ENCODE results near the gene SLC39A8. TPM values are rescaled to one million over a fixed set of nuclear protein-coding genes. Genes with fewer than 3 reads are reported as not detected.

SLC39A8 gene
- total RNA-seq, 1 experiment from 2014 or later = 15.5 TPM

- Histone ChIP-seq H3K36me3 (ENCODE audit: control insufficient read depth, insufficient read depth, low read length) (no peaks in the 10 kb centered on the region), H3K4me1 (no peaks in the 10 kb centered on the region), H3K4me3 (ENCODE audit: low read depth, low read length) (no peak overlapping the region), H3K9me3 (no peaks in the 10 kb centered on the region), H3K27me3 (replicated peaks; ENCODE audit: control insufficient read depth, insufficient read depth, low read length) (no peaks in the 10 kb centered on the region)
- no TSS peak for BruUV-seq (replicated peaks)
- no peaks in the 10 kb centered on the region for H3K9me3 Mint-ChIP-seq (ENCODE audit: unreplicated experiment)
- no peak for DNase-seq
- no peaks in the 10 kb centered on the region for H3K36me3 Mint-ChIP-seq (ENCODE audit: insufficient read depth, unreplicated experiment)
- intact Hi-C loops (cut with micrococcal nuclease; ENCODE audit: unreplicated experiment) = no loop called here
- no peak overlapping the region for H3K27ac Mint-ChIP-seq (ENCODE audit: unreplicated experiment)
- CTCF ChIA-PET = no interaction called here
- POLR2A ChIA-PET = no interaction called here
- TF ChIP-seq CTCF (IDR thresholded peaks at IDR 0.05; ENCODE audit: insufficient read depth in 1 of 2, low read depth in 1 of 2, low read length in 1 of 2, severe bottlenecking in 1 of 2, unreplicated experiment in 1 of 2) = no peak
- H3K27me3 Mint-ChIP-seq (ENCODE audit: insufficient read depth, unreplicated experiment) = no peaks in the 10 kb centered on the region
- H3K4me1 Mint-ChIP-seq (ENCODE audit: low read depth, unreplicated experiment) = no peaks in the 10 kb centered on the region
- H3K4me3 Mint-ChIP-seq (ENCODE audit: unreplicated experiment) = no peak overlapping the region
Observed at GRCh38 chr4:102324730-102325129, 20.6 kb downstream of the SLC39A8 start.

- no peaks in the 10 kb centered on the region for H3K4me1 Mint-ChIP-seq (ENCODE audit: low read depth, unreplicated experiment)
Observed at GRCh38 chr4:102322736-102323135, 22.5 kb downstream of the SLC39A8 start.

GRCh38 chr4:102321260-102321995 lies 23.9 kb downstream of the SLC39A8 start:
- Mint-ChIP-seq H3K4me1 (ENCODE audit: low read depth, unreplicated experiment) (no peaks in the 10 kb centered on the region), H3K9me3 (ENCODE audit: unreplicated experiment) (no peaks in the 10 kb centered on the region), H3K27ac (ENCODE audit: unreplicated experiment) (no peak overlapping the region), H3K36me3 (ENCODE audit: insufficient read depth, unreplicated experiment) (no peaks in the 10 kb centered on the region), H3K4me3 (ENCODE audit: unreplicated experiment) (no peak overlapping the region), H3K27me3 (ENCODE audit: insufficient read depth, unreplicated experiment) (no peaks in the 10 kb centered on the region)
- no peak for TF ChIP-seq CTCF (IDR thresholded peaks at IDR 0.05; ENCODE audit: insufficient read depth in 1 of 2, low read depth in 1 of 2, low read length in 1 of 2, severe bottlenecking in 1 of 2, unreplicated experiment in 1 of 2)
- H3K27me3 ChIP-seq (replicated peaks; ENCODE audit: control insufficient read depth, insufficient read depth, low read length) = no peaks in the 10 kb centered on the region
- BruUV-seq (replicated peaks) = no TSS peak
- intact Hi-C loops (cut with micrococcal nuclease; ENCODE audit: unreplicated experiment) = no loop called here
- 0 out of 2 replicates have a peak, but pooled peaks cover 6% of the 10 kb centered on the region for H3K4me1 ChIP-seq
- no peak for DNase-seq
- POLR2A ChIA-PET = no interaction called here
- no peak overlapping the region for H3K4me3 ChIP-seq (ENCODE audit: low read depth, low read length)
- H3K9me3 ChIP-seq = no peaks in the 10 kb centered on the region
- H3K36me3 ChIP-seq (ENCODE audit: control insufficient read depth, insufficient read depth, low read length) = no peaks in the 10 kb centered on the region
- CTCF ChIA-PET = no interaction called here

More at GRCh38 chr4:102322736-102323135, 22.5 kb downstream of the SLC39A8 start:
- Histone ChIP-seq H3K4me3 (ENCODE audit: low read depth, low read length) (no peak overlapping the region), H3K27me3 (replicated peaks; ENCODE audit: control insufficient read depth, insufficient read depth, low read length) (no peaks in the 10 kb centered on the region), H3K36me3 (ENCODE audit: control insufficient read depth, insufficient read depth, low read length) (no peaks in the 10 kb centered on the region), H3K4me1 (0 out of 2 replicates have a peak, but pooled peaks cover 6% of the 10 kb centered on the region), H3K9me3 (no peaks in the 10 kb centered on the region)
- no peak overlapping the region for H3K4me3 Mint-ChIP-seq (ENCODE audit: unreplicated experiment)
- POLR2A ChIA-PET = no interaction called here
- CTCF ChIA-PET = interaction anchor here (0.7 kb wide), 1 partner anchor 1130 kb away, joined by 4 read pairs; no protein-coding TSS in a partner anchor
- DNase-seq = no peak
- no peak overlapping the region for H3K27ac Mint-ChIP-seq (ENCODE audit: unreplicated experiment)
- TF ChIP-seq CTCF (IDR thresholded peaks at IDR 0.05; ENCODE audit: insufficient read depth in 1 of 2, low read depth in 1 of 2, low read length in 1 of 2, severe bottlenecking in 1 of 2, unreplicated experiment in 1 of 2) = no peak
- H3K9me3 Mint-ChIP-seq (ENCODE audit: unreplicated experiment) = no peaks in the 10 kb centered on the region
- H3K27me3 Mint-ChIP-seq (ENCODE audit: insufficient read depth, unreplicated experiment) = no peaks in the 10 kb centered on the region
- intact Hi-C loops (cut with micrococcal nuclease; ENCODE audit: unreplicated experiment) = no loop called here
- BruUV-seq (replicated peaks) = no TSS peak
- H3K36me3 Mint-ChIP-seq (ENCODE audit: insufficient read depth, unreplicated experiment) = no peaks in the 10 kb centered on the region

Data from Caco-2 (cell line).